ENCODE results near the gene CD80. TPM values are rescaled to one million over a fixed set of nuclear protein-coding genes. Genes with fewer than 3 reads are reported as not detected.
A peak's percentile ranks its signal among the peaks of the same experiment; 100 is the strongest.

Gene CD80
- total and polyA plus RNA-seq, 10 of the 15 experiments (the other 5 are each of a cell fraction or from before 2014, with no cell fraction given): 41.4 to 137 (median 58.1) TPM

DNA sequence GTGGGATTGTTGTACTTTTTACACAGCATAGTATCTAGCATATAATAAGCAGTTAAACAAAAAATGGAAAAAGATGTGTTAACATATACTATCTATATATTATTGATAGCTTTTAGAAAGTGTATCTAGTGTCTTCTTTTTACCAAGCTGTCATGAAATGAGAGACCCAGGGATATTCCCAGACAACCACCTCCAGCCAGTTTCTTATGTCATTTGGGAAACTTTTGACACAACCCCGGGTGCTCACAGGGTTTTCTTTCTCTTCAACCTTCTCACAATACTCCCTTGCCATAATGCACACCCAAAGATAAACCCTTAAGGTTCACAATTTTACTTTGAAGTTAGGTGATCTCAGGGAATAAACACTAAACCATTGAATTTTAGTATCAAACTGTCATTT lies 33.4 kb upstream of the CD80 start:
- H3K27ac ChIP-seq (ENCODE audit: control insufficient read depth, insufficient read depth): no peak overlapping the region
- H3K4me2 ChIP-seq (ENCODE audit: control insufficient read depth, insufficient read depth): no peak overlapping the region
- no peaks in the 10 kb centered on the region for H3K27me3 ChIP-seq (replicated peaks in 1 of 2; ENCODE audit: control insufficient read depth in 2 of 2, insufficient read depth in 2 of 2, low read length in 1 of 2)
- ChIA-PET SMC1A (ENCODE audit: uncharacterized antibody, unreplicated experiment) (interaction anchor here (0.6 to 4.9 kb wide), 7 partner anchors 8 to 80 kb away, joined by 3 to 35 read pairs (median 3); partner anchors contain the start of gene ADPRH), POLR2A (interaction anchor here (1.0 to 3.5 kb wide), 4 partner anchors 12 to 141 kb away, joined by 3 to 36 read pairs (median 8); partner anchors contain the start of gene ADPRH), RAD21 (ENCODE audit: unreplicated experiment) (interaction anchor here (1.3 to 2.2 kb wide), 4 partner anchors 8 to 88 kb away, joined by 3 to 16 read pairs (median 4); partner anchors contain the start of gene ADPRH), CTCF (interaction anchor here (0.9 to 3.5 kb wide), 4 partner anchors 12 to 73 kb away, joined by 3 to 17 read pairs (median 4); partner anchors contain the start of gene CD80)
- peaks cover 0 to 4% of the 10 kb centered on the region in 2 experiments; a peak in 2 of 4 replicates for H3K36me3 ChIP-seq (ENCODE audit: control insufficient read depth in 2 of 2, insufficient read depth in 2 of 2, low read length in 1 of 2)
- peaks cover 16% of the 10 kb centered on the region for H3K9me3 ChIP-seq (replicated peaks; ENCODE audit: control insufficient read depth, insufficient read depth, low read length)
- H3K4me1 ChIP-seq (ENCODE audit: control insufficient read depth, insufficient read depth, low read length): peaks cover 38% of the 10 kb centered on the region
- intact Hi-C loops (cut with micrococcal nuclease; ENCODE audit: unreplicated experiment): no loop called here
- H3K9ac ChIP-seq (ENCODE audit: control insufficient read depth, insufficient read depth, low read length): no peak overlapping the region
- in situ Hi-C loops (cut with MboI): no loop called here
- no peak overlapping the region for H3K4me3 ChIP-seq
- no peaks in the 10 kb centered on the region for H4K20me1 ChIP-seq (ENCODE audit: control insufficient read depth, insufficient read depth)
- FAIRE-seq (no peak), DNase-seq (ENCODE audit: low read depth, low spot score) (no peak), ATAC-seq (no peak)
- peaks cover 4% of the 10 kb centered on the region; the same call in 1 of the 2 replicates for H3K79me2 ChIP-seq (ENCODE audit: control insufficient read depth, insufficient read depth, low read length)
- no TSS peak for BruUV-seq (replicated peaks)
- 0% methylated on average over 1 of the region's 1 CpG for WGBS (ENCODE audit: insufficient coverage, insufficient replicate concordance, low lambda C conversion rate, missing lambda C conversion rate)
- TF ChIP-seq EED (IDR thresholded peaks at IDR 0.05; ENCODE audit: low read depth) (no peak), CREM (IDR thresholded peaks at IDR 0.05; ENCODE audit: low read depth) (no peak), MEF2A (IDR thresholded peaks at IDR 0.05; ENCODE audit: insufficient read depth, low read depth, low read length) (no peak), ZBED1 (IDR thresholded peaks at IDR 0.05; ENCODE audit: borderline replicate concordance) (no peak), USF1 (IDR thresholded peaks at IDR 0.05; ENCODE audit: borderline replicate concordance, extremely low read length, insufficient read depth, low read depth, low read length) (no peak), HDGF (IDR thresholded peaks at IDR 0.05) (no peak), EP300 (IDR thresholded peaks at IDR 0.05; ENCODE audit: borderline replicate concordance in 1 of 2, control insufficient read depth in 1 of 2, low read depth in 2 of 2, low read length in 2 of 2) (no peak), KDM1A (IDR thresholded peaks at IDR 0.05; ENCODE audit: borderline replicate concordance) (no peak), CBFB (IDR thresholded peaks at IDR 0.05; ENCODE audit: low read depth) (no peak), NFYA (IDR thresholded peaks at IDR 0.05; ENCODE audit: borderline replicate concordance, low read depth, low read length) (no peak), JUNB (IDR thresholded peaks at IDR 0.05) (peak; percentile 16; the same call in 1 of the 2 replicates), RB1 (IDR thresholded peaks at IDR 0.05; ENCODE audit: borderline replicate concordance) (no peak), STAT3 (IDR thresholded peaks at IDR 0.05; ENCODE audit: low read depth, low read length) (no peak), ZNF592 (IDR thresholded peaks at IDR 0.05) (no peak), TCF12 (IDR thresholded peaks at IDR 0.05; ENCODE audit: low read depth, low read length) (no peak)
- TF ChIP-seq, protein P1, sequence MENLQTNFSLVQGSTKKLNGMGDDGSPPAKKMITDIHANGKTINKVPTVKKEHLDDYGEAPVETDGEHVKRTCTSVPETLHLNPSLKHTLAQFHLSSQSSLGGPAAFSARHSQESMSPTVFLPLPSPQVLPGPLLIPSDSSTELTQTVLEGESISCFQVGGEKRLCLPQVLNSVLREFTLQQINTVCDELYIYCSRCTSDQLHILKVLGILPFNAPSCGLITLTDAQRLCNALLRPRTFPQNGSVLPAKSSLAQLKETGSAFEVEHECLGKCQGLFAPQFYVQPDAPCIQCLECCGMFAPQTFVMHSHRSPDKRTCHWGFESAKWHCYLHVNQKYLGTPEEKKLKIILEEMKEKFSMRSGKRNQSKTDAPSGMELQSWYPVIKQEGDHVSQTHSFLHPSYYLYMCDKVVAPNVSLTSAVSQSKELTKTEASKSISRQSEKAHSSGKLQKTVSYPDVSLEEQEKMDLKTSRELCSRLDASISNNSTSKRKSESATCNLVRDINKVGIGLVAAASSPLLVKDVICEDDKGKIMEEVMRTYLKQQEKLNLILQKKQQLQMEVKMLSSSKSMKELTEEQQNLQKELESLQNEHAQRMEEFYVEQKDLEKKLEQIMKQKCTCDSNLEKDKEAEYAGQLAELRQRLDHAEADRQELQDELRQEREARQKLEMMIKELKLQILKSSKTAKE (IDR thresholded peaks at IDR 0.05; ENCODE audit: low read depth, poor library complexity, severe bottlenecking): peak; percentile 22
- no peak overlapping the region for H2AFZ ChIP-seq (ENCODE audit: control insufficient read depth, low read depth, low read length)
